Naive thymus-derived CD8-positive, alpha-beta T cell (primary cell): Measurements from ENCODE around the gene KRTAP3-1. TPM values are rescaled to one million over a fixed set of nuclear protein-coding genes. Genes with fewer than 3 reads are reported as not detected.
"Not testable (repeated sequence)": the region's sequence is repeated elsewhere in the genome, so short reads cannot be mapped to it uniquely, and the experiment has no call there.

Experiments used
- ATAC-seq, 2 donors: fragments of 150-1000 bp; cut with Tn5 transposase in 1 of 2; sonication (Bioruptor Pico), chemical (Tn5 transposase) in 1 of 2; 1 replicate in 1 of 2; 2 replicates in 1 of 2; pipeline ENCODE4 v1.10.0; 2021; ENCODE audit warnings: mild to moderate bottlenecking in 2 of 2, moderate library complexity in 2 of 2
- POLR2A ChIA-PET: fragments of 350-600 bp; sonication (Branson Sonifier 250); formaldehyde crosslinking; loops from one replicate; lab custom pipeline; 2021; ENCODE audit warnings: antibody characterized with exemption; lab: Charles Lee
- DNase-seq, 10 donors: peaks; one replicate each; pipeline versions ENCODE4 v3.0.0 to v3.0.0-alpha.2; 2020 to 2022
- H3K27ac Mint-ChIP-seq, 10 donors: one replicate each; pipeline ENCODE4 v1.8.0; 2020 to 2022; ENCODE audit warnings: mild to moderate bottlenecking in 10 of 10, mixed read lengths in 10 of 10, moderate library complexity in 4 of 10, inconsistent platforms in 1 of 10
- H3K27me3 Mint-ChIP-seq, 5 donors: one replicate each; pipeline ENCODE4 v1.8.0; 2021 to 2022; ENCODE audit warnings: mixed read lengths in 5 of 5
- H3K36me3 Mint-ChIP-seq, 3 donors: one replicate each; pipeline ENCODE4 v1.8.0; 2020 to 2022; ENCODE audit warnings: mixed read lengths in 3 of 3, mild to moderate bottlenecking in 2 of 3, inconsistent platforms in 1 of 3
- H3K4me1 Mint-ChIP-seq, 4 donors: one replicate each; pipeline ENCODE4 v1.8.0; 2021 to 2022; ENCODE audit warnings: mixed read lengths in 4 of 4
- H3K4me3 Mint-ChIP-seq, 10 donors: one replicate each; pipeline ENCODE4 v1.8.0; 2020 to 2022; ENCODE audit warnings: mild to moderate bottlenecking in 10 of 10, mixed read lengths in 10 of 10, moderate library complexity in 6 of 10, inconsistent platforms in 1 of 10
- H3K9me3 Mint-ChIP-seq, 9 donors: one replicate each; pipeline ENCODE4 v1.8.0; 2020 to 2022; ENCODE audit warnings: mixed read lengths in 9 of 9, mild to moderate bottlenecking in 3 of 9, inconsistent platforms in 1 of 9, moderate library complexity in 1 of 9
- polyA plus RNA-seq, 3 donors: library from polyadenylated mRNA; unstranded; fragments of 300-500 nt; fragmentation: Illumina TruSeq; gene quantifications; one replicate each; pipeline ENCODE4 v1.2.3, GENCODE V29; 2021
- total RNA-seq, 8 experiments: library from RNA in 2 of 8; stranded (reverse) in 2 of 8; gene quantifications; one replicate each; pipeline ENCODE4 v1.2.3 and lab custom pipeline; 2021 to 2026

The KRTAP3-1 gene
- total and polyA plus RNA-seq, 5 experiments from 2014 or later: not detected

- POLR2A ChIA-PET, H3K4me3 Mint-ChIP-seq, ATAC-seq, H3K9me3 Mint-ChIP-seq, H3K36me3 Mint-ChIP-seq, H3K4me1 Mint-ChIP-seq, DNase-seq: not testable (repeated sequence)
- Mint-ChIP-seq H3K27me3 (peaks cover 0 to 19% (median 3%) of the 10 kb centered on the region in 5 donors), H3K27ac (peak within 1 kb of the TSS in 1 of 10 donors; percentile 7)
These were observed 25.5 kb upstream of the KRTAP3-1 start, which contains the start of gene KRTAP1-3 for GRCh38 chr17:41034346-41034935. KRTAP1-3 (minus strand) TSS chr17:41034874; CDS start chr17:41034821, 53 bp downstream.

DNA sequence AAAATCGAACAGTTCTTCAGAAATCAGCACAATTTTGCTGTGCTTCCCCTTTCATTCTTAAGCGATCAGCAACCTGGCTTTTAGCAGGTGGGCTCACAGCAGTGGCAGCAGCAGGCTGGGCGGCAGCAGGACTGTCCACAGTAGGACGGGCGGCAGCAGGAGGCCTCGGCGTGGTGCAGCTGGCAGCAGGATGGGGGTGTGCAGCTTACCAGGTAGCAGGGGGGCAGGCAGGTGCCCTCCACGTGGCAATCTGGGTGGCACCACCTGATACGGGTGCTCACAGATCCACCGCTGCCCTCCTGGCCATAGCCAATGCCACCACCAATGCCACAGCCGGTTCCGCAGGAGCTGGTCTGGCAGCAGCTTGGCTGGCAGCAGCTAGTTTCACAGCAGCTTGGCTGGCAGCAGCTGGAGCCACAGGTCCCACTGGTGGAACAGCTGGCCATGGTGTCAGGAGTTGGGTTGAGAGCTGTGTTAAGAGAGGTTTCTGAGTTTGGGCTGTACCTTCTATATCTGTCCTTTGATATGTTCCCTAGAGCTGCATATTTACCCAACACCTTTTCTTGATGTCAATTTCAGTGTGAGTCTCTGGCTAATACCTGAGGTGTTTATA is 20.8 kb upstream of the KRTAP3-1 start, which contains the start of gene KRTAP1-4:
Gene KRTAP1-4, minus strand, starts transcription at position 563 of the 613 bp plus-strand sequence. Its CDS starts 117 bp downstream, at position 446.
- Mint-ChIP-seq H3K4me3 (no peak within 1 kb of the TSS), H3K4me1 (peaks cover 0 to 8% (median 4%) of the 10 kb centered on the region in 4 donors), H3K27me3 (peaks cover 0 to 23% (median 13%) of the 10 kb centered on the region in 5 donors), H3K27ac (no peak within 1 kb of the TSS), H3K9me3 (no peaks in the 10 kb centered on the region), H3K36me3 (no peaks in the 10 kb centered on the region)
- ATAC-seq (no peak), DNase-seq (no peak)
- POLR2A ChIA-PET: no interaction called here

DNA sequence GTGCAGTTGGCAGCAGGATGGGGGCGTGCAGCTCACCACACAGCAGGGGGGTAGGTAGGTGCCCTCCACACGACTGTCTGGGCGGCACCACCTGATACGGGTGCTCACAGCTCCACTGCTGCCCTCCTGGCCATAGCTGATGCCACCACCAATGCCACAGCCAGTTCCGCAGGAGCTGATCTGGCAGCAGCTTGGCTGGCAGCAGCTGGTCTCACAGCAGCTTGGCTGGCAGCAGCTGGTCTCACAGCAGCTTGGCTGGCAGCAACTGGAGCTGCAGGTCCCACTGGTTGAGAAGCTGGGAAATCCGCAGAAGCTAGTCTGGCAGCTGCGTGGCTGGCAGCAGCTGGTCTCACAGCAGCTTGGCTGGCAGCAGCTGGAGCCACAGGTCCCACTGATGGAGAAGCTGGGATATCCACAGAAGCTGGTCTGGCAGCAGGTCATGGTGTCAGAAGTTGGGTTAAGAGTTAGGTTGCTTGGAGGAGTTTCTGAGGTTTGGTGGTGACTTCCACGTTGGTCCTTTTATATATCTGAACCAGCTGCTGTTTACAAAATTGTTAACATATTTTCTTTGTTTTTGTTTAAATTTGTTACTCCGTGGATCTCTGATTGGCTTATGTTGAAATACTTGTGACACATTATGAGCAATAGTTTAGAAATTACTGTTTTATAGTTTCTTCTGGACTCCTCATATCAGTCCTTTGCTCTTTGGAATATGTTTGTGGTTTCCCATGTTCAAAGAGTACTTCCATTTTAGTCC is 18.0 kb upstream of the KRTAP3-1 start, which contains the start of gene KRTAP1-5:
Gene KRTAP1-5, minus strand, starts transcription at position 494 of the 757 bp plus-strand sequence. Its CDS starts 53 bp downstream, at position 441.
- peaks cover 0 to 5% (median 0%) of the 10 kb centered on the region in 9 donors for H3K9me3 Mint-ChIP-seq
- H3K4me3 Mint-ChIP-seq: no peak within 1 kb of the TSS
- H3K27me3 Mint-ChIP-seq: peaks cover 0 to 21% (median 13%) of the 10 kb centered on the region in 5 donors
- H3K27ac Mint-ChIP-seq: no peak within 1 kb of the TSS
- DNase-seq: no peak
- POLR2A ChIA-PET: no interaction called here
- H3K4me1 Mint-ChIP-seq: peaks cover 0 to 14% (median 5%) of the 10 kb centered on the region in 4 donors
- no peak for ATAC-seq
- H3K36me3 Mint-ChIP-seq: no peaks in the 10 kb centered on the region

DNA sequence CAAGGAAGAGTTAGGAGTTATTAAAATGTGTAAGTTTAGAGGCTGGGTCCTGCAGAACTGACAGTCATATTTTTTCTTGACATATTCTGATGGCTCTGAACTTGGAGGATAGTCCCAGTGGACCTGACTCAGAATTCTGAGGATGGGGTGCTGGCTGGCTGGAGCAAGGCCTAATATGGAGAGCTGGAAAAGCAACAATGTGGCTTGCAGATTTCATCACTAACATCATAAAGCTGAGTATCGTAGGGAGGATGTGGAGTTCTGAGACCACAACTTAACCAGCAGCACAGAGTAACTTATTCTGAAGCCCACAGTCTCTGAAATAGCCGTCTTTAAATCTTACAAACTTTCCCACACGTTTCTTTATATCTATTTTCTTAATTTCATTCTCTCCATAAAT is 15.8 kb upstream of the KRTAP3-1 start:
- ATAC-seq: no peak
- H3K4me3 Mint-ChIP-seq: peak overlapping the region in 1 of 10 donors; percentile 3
- H3K36me3 Mint-ChIP-seq: peaks cover 0 to 5% (median 0%) of the 10 kb centered on the region in 3 donors
- peaks cover 0 to 5% (median 0%) of the 10 kb centered on the region in 9 donors for H3K9me3 Mint-ChIP-seq
- peaks cover 0 to 14% (median 5%) of the 10 kb centered on the region in 4 donors for H3K4me1 Mint-ChIP-seq
- POLR2A ChIA-PET: no interaction called here
- H3K27ac Mint-ChIP-seq: no peak overlapping the region
- peaks cover 0 to 14% (median 7%) of the 10 kb centered on the region in 5 donors for H3K27me3 Mint-ChIP-seq
- DNase-seq: no peak

GRCh38 chr17:41020336-41020735 is 11.4 kb upstream of the KRTAP3-1 start:
- no peak overlapping the region for H3K27ac Mint-ChIP-seq
- H3K4me1 Mint-ChIP-seq: peaks cover 0 to 12% (median 5%) of the 10 kb centered on the region in 4 donors

GRCh38 chr17:41019415-41019814 is 10.5 kb upstream of the KRTAP3-1 start:
- POLR2A ChIA-PET: no interaction called here
- H3K4me1 Mint-ChIP-seq: peaks cover 0 to 3% (median 0%) of the 10 kb centered on the region in 4 donors
- no peak overlapping the region for H3K4me3 Mint-ChIP-seq
- peaks cover 0 to 10% (median 2%) of the 10 kb centered on the region in 5 donors for H3K27me3 Mint-ChIP-seq
- H3K36me3 Mint-ChIP-seq: peaks cover 0 to 5% (median 0%) of the 10 kb centered on the region in 3 donors
- H3K27ac Mint-ChIP-seq: no peak overlapping the region
- peaks cover 0 to 5% (median 0%) of the 10 kb centered on the region in 9 donors for H3K9me3 Mint-ChIP-seq
- DNase-seq (no peak), ATAC-seq (no peak)

More at GRCh38 chr17:41020336-41020735, 11.4 kb upstream of the KRTAP3-1 start:
- Mint-ChIP-seq H3K27me3 (peaks cover 0 to 10% (median 3%) of the 10 kb centered on the region in 5 donors), H3K36me3 (peaks cover 0 to 5% (median 0%) of the 10 kb centered on the region in 3 donors), H3K4me3 (no peak overlapping the region), H3K9me3 (peaks cover 0 to 5% (median 0%) of the 10 kb centered on the region in 9 donors)
- DNase-seq: no peak
- no peak for ATAC-seq
- POLR2A ChIA-PET: no interaction called here

- Mint-ChIP-seq H3K9me3 (peaks cover 0 to 5% (median 0%) of the 10 kb centered on the region in 9 donors), H3K4me3 (no peak overlapping the region), H3K4me1 (no peaks in the 10 kb centered on the region), H3K36me3 (peaks cover 0 to 5% (median 0%) of the 10 kb centered on the region in 3 donors), H3K27me3 (peaks cover 0 to 10% (median 2%) of the 10 kb centered on the region in 5 donors), H3K27ac (no peak overlapping the region)
- ATAC-seq (no peak), DNase-seq (no peak)
- POLR2A ChIA-PET: no interaction called here
These were observed 9.6 kb upstream of the KRTAP3-1 start for GRCh38 chr17:41018541-41018940.

- Mint-ChIP-seq H3K9me3 (peaks cover 0 to 5% (median 0%) of the 10 kb centered on the region in 9 donors), H3K4me3 (no peak overlapping the region), H3K36me3 (peaks cover 0 to 5% (median 0%) of the 10 kb centered on the region in 3 donors), H3K27me3 (peaks cover 0 to 10% (median 2%) of the 10 kb centered on the region in 5 donors), H3K4me1 (no peaks in the 10 kb centered on the region), H3K27ac (no peak overlapping the region)
- DNase-seq (no peak), ATAC-seq (no peak)
- POLR2A ChIA-PET: no interaction called here
These were observed 7.8 kb upstream of the KRTAP3-1 start for GRCh38 chr17:41016578-41017215.

GRCh38 chr17:41015454-41015853 is 6.5 kb upstream of the KRTAP3-1 start:
- Mint-ChIP-seq H3K9me3 (no peaks in the 10 kb centered on the region), H3K4me3 (no peak overlapping the region), H3K27ac (no peak overlapping the region), H3K36me3 (no peaks in the 10 kb centered on the region), H3K27me3 (peaks cover 0 to 10% (median 2%) of the 10 kb centered on the region in 5 donors), H3K4me1 (no peaks in the 10 kb centered on the region)
- POLR2A ChIA-PET: no interaction called here
- ATAC-seq: no peak
- DNase-seq: no peak

DNA sequence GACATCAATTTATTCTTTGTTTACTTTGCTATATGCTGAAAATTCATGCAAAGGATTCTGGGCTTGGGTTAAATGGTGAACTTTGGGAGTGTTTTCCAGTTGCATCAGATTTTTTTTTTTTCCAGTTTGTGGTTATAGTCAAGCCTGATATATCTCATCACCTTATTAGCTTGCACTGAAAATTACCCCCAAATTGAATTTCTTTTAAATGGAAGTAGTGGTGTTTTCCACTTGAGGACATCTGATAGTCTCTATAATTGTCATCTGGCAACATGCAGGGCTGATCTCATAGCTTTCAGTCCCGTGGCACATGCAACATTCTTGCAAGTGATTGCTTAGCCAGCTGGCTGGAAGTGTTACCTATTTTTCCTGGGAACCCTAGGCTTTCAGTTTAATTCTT is 4.7 kb upstream of the KRTAP3-1 start:
- H3K27ac Mint-ChIP-seq: no peak overlapping the region
- no peaks in the 10 kb centered on the region for H3K36me3 Mint-ChIP-seq
- H3K9me3 Mint-ChIP-seq: no peaks in the 10 kb centered on the region
- H3K27me3 Mint-ChIP-seq: peaks cover 0 to 10% (median 2%) of the 10 kb centered on the region in 5 donors
- POLR2A ChIA-PET: no interaction called here
- H3K4me3 Mint-ChIP-seq: no peak overlapping the region
- H3K4me1 Mint-ChIP-seq: no peaks in the 10 kb centered on the region
- ATAC-seq (no peak), DNase-seq (no peak)

GRCh38 chr17:41013181-41013580 is 4.3 kb upstream of the KRTAP3-1 start:
- no peaks in the 10 kb centered on the region for H3K4me1 Mint-ChIP-seq
- POLR2A ChIA-PET: no interaction called here
- H3K4me3 Mint-ChIP-seq: no peak overlapping the region
- no peak for ATAC-seq
- peaks cover 0 to 10% (median 2%) of the 10 kb centered on the region in 5 donors for H3K27me3 Mint-ChIP-seq
- no peak for DNase-seq
- no peak overlapping the region for H3K27ac Mint-ChIP-seq
- no peaks in the 10 kb centered on the region for H3K9me3 Mint-ChIP-seq
- no peaks in the 10 kb centered on the region for H3K36me3 Mint-ChIP-seq
